GM10847 (cell line): ENCODE measurements around the gene MPST.

Source experiments
- POLR2A ChIP-seq: IDR thresholded peaks from 2 replicates; pipeline ENCODE4 v1.6.1; 2011; ENCODE audit not compliant: insufficient read length; ENCODE audit errors: extremely low read depth

Gene MPST

GRCh38 chr22:36991206-36991605 lies 28.3 kb upstream of the MPST start:
- no peak for TF ChIP-seq POLR2A

DNA sequence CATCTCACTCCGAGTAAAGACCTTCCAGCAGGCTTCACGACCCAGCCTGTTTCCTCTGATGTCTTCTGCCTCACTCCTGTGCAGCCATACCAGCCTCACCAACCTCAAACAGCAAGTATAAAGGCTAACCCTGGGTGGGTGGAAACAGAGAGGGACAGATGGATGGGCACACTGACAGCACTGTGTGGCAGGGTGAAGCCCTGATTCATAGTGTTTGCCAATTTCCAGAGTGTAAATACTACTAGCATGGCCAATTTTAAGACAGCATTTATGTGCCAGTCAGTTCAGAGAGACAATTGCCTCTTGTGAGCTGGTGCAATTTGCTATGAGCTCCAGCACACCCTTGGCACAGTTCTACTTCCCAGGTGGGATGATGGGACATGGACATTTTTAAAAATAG lies 21.8 kb upstream of the MPST start:
- no peak for TF ChIP-seq POLR2A

- TF ChIP-seq POLR2A: no peak
These were observed 20.8 kb upstream of the MPST start for GRCh38 chr22:36998620-36999351.

- TF ChIP-seq POLR2A: no peak
These were observed 20.1 kb upstream of the MPST start for GRCh38 chr22:36999463-36999862.

- no peak for TF ChIP-seq POLR2A
These were observed 18.6 kb upstream of the MPST start for GRCh38 chr22:37000676-37001534.

- no peak for TF ChIP-seq POLR2A
These were observed 17.7 kb upstream of the MPST start for GRCh38 chr22:37001826-37002225.

- TF ChIP-seq POLR2A: no peak
These were observed 16.9 kb upstream of the MPST start for GRCh38 chr22:37002633-37003032.

GRCh38 chr22:37007651-37008050 lies 11.9 kb upstream of the MPST start:
- TF ChIP-seq POLR2A: no peak

DNA sequence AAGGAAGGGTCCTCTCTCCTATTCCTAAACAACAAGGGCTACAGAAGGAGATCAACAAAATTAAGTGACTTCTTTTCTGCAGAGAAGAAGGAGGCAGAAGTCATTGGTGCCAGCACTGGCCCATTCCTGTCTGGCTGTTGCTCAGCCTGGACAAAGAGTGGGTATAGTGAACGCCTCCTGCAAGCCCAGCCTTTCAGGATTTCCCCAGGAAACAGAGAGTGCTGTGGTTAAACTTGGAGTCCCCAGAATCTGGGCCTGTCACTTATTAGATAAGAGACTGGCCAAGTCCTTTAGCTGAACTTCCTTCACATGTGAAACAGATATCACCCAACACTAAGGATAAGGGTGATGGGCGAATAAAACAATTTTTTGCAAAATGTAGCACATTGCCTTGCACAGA lies 11.2 kb upstream of the MPST start:
- TF ChIP-seq POLR2A: no peak

DNA sequence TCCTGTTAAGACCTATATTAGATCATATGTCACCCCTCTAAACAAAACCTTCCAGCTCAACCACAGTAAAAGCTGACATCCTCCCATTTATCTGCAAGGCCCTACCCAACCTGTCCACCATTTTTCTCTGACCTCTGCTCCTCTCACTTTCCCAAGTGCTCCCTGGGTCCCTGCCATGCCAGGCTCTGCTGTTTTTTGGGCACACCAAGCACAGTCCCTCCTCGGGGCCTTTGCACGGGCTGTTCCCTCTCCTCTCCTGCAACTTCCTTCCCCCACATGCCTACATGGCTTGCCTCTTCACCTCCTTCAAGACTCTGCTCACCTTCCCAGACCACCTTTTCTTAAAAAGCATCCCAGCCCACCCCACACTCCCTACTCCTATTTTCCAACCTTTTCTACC lies 10.1 kb upstream of the MPST start:
- no peak for TF ChIP-seq POLR2A

- TF ChIP-seq POLR2A: no peak
These were observed 9.4 kb upstream of the MPST start for GRCh38 chr22:37010174-37010573.

DNA sequence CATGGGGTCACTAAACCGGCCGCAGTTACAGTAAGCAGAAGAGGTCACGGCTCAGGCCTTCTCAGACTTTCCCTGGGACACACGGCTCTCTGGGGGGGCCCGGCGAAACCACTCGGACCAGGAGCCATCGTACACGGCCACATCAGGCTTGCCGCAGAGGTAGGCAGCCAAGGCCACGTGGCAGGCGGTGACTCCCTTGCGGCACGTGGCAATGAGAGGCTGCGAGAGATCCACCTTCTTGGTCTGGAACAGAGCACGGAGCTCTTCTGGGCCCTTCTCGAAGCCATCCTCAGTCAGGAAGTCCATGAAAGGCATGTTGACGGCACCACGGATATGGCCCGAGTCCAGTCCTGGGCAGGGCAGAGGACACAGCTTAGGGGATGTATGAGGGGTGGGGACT lies 8.6 kb upstream of the MPST start:
- no peak for TF ChIP-seq POLR2A

GRCh38 chr22:37011472-37011871 lies 8.1 kb upstream of the MPST start:
- TF ChIP-seq POLR2A: no peak

DNA sequence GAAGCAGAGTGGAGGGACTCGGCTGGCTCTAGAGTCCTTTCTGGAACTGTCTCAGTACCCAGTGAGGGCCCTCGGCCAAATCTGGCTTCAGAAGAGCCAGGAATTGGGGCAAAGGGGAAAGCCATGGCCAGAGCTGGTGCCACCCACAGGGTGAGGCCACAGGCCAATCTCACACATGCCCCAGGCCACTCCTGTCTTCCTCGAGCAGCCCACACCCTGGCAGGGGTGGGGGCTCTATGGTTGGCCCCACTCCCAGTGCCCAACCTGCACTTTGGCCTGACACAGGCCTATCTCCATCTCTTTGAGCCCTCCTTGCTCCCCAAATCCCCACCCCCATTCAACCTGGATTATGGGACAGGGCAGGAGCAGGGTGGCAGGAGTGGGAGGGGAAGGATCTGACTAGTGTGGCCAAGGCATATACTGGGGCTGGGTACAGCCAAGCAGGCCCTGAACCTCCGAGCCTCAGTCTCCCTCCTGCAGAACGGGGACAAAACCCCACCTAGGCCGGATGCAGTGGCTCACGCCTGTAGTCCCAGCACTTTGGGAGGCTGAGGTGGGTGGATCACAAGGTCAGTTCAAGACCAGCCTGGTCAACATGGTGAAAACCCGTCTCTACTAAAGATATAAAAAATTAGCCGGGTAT lies 7.2 kb upstream of the MPST start:
- TF ChIP-seq POLR2A: no peak

GRCh38 chr22:37012956-37013355 lies 6.6 kb upstream of the MPST start:
- TF ChIP-seq POLR2A: no peak

GRCh38 chr22:37014415-37014806 lies 5.1 kb upstream of the MPST start:
- TF ChIP-seq POLR2A: no peak
